HG03108 (cell line): Measurements from ENCODE around the gene RFX7.
"Not testable (repeated sequence)": the region's sequence is repeated elsewhere in the genome, so short reads cannot be mapped to it uniquely, and the experiment has no call there.

ENCODE experiments used
- ATAC-seq: cut with Tn5 transposase; IDR thresholded peaks from one replicate; pipeline ENCODE4 v1.9.1; 2021; ENCODE audit warnings: moderate library complexity; ENCODE audit not compliant: unreplicated experiment

The RFX7 gene

GRCh38 chr15:56243163-56244037 is at the start of gene RFX7:
TSS of gene RFX7 (minus strand) at chr15:56243879. CDS start at chr15:56243285, 594 bp downstream.
- peak; percentile 46 for ATAC-seq

GRCh38 chr15:56292546-56293316 is 49.1 kb upstream of the RFX7 start:
- no peak for ATAC-seq

- no peak for ATAC-seq
These were observed 48.1 kb upstream of the RFX7 start for GRCh38 chr15:56291741-56292140.

GRCh38 chr15:56286213-56286612 is 42.5 kb upstream of the RFX7 start:
- ATAC-seq, result no peak

GRCh38 chr15:56281145-56281544 is 37.5 kb upstream of the RFX7 start:
- ATAC-seq, result no peak

GRCh38 chr15:56273724-56274123 is 30.0 kb upstream of the RFX7 start:
- no peak for ATAC-seq

- no peak for ATAC-seq
These were observed 28.8 kb upstream of the RFX7 start for GRCh38 chr15:56272454-56272853.

GRCh38 chr15:56266465-56266864 is 22.8 kb upstream of the RFX7 start:
- ATAC-seq, result not testable (repeated sequence)

- no peak for ATAC-seq
These were observed 18.3 kb upstream of the RFX7 start for GRCh38 chr15:56261854-56262509.

GRCh38 chr15:56257306-56257705 is 13.6 kb upstream of the RFX7 start:
- ATAC-seq, result not testable (repeated sequence)

- ATAC-seq, result no peak
These were observed 10.6 kb upstream of the RFX7 start for GRCh38 chr15:56254265-56254664.

- no peak for ATAC-seq
These were observed 8.7 kb upstream of the RFX7 start for GRCh38 chr15:56252386-56252785.

GRCh38 chr15:56251315-56252095 is 7.8 kb upstream of the RFX7 start:
- no peak for ATAC-seq

- no peak for ATAC-seq
These were observed 6.9 kb upstream of the RFX7 start for GRCh38 chr15:56250626-56251025.

- no peak for ATAC-seq
These were observed 5.4 kb upstream of the RFX7 start for GRCh38 chr15:56249092-56249491.

GRCh38 chr15:56248311-56248992 is 4.8 kb upstream of the RFX7 start:
- ATAC-seq, result no peak

- ATAC-seq, result no peak
These were observed 3.6 kb upstream of the RFX7 start for GRCh38 chr15:56247266-56247665.

GRCh38 chr15:56245871-56246814 is 2.5 kb upstream of the RFX7 start:
- peak; percentile 57 for ATAC-seq
